Mucosa of gallbladder (tissue), 1 donor: ENCODE data around the gene DIAPH2. TPM values are rescaled to one million over a fixed set of nuclear protein-coding genes. Genes with fewer than 3 reads are reported as not detected.
"Not testable (repeated sequence)": the region's sequence is repeated elsewhere in the genome, so short reads cannot be mapped to it uniquely, and the experiment has no call there.

Experiments
- DNase-seq: peaks from one replicate; pipeline ENCODE4 v3.0.0-alpha.2; 2020; ENCODE audit warnings: low spot score
- total RNA-seq: library from RNA; stranded (reverse); gene quantifications from one replicate; pipeline ENCODE4 v1.2.1, GENCODE V29; 2021
- donor health status: DM: no; HTN: no; CAD: no.

DIAPH2 gene
- total RNA-seq, 1 donor from 2014 or later: 17.6 TPM

GRCh38 chrX:96824166-96824565 lies 139.5 kb downstream of the DIAPH2 start:
- no peak for DNase-seq

- DNase-seq: no peak
Measured at GRCh38 chrX:96833333-96833732, 148.7 kb downstream of the DIAPH2 start.

- DNase-seq: no peak
Measured at GRCh38 chrX:96834137-96834536, 149.5 kb downstream of the DIAPH2 start.

GRCh38 chrX:96835660-96836289 lies 151.1 kb downstream of the DIAPH2 start:
- no peak for DNase-seq

GRCh38 chrX:96837808-96838207 lies 153.2 kb downstream of the DIAPH2 start:
- no peak for DNase-seq

GRCh38 chrX:96838537-96838936 lies 153.9 kb downstream of the DIAPH2 start:
- no peak for DNase-seq

- no peak for DNase-seq
Measured at GRCh38 chrX:96841325-96841724, 156.7 kb downstream of the DIAPH2 start.

- not testable (repeated sequence) for DNase-seq
Measured at GRCh38 chrX:96841866-96842265, 157.2 kb downstream of the DIAPH2 start.

- DNase-seq: no peak
Measured at GRCh38 chrX:96843566-96843965, 158.9 kb downstream of the DIAPH2 start.

GRCh38 chrX:96846841-96847240 lies 162.2 kb downstream of the DIAPH2 start:
- DNase-seq: no peak

GRCh38 chrX:96859422-96859821 lies 174.8 kb downstream of the DIAPH2 start:
- not testable (repeated sequence) for DNase-seq

GRCh38 chrX:96861218-96861617 lies 176.6 kb downstream of the DIAPH2 start:
- DNase-seq: no peak

- DNase-seq: no peak
Measured at GRCh38 chrX:96861661-96862060, 177.0 kb downstream of the DIAPH2 start.

GRCh38 chrX:96883608-96884007 lies 199.0 kb downstream of the DIAPH2 start, which contains the start of gene RPA4:
RPA4 (plus strand) TSS chrX:96883908; CDS start chrX:96884311, 403 bp downstream.
- DNase-seq: no peak

GRCh38 chrX:96884027-96884426 lies 199.4 kb downstream of the DIAPH2 start:
- DNase-seq: no peak

- DNase-seq: no peak
Measured at GRCh38 chrX:96889726-96890125, 205.1 kb downstream of the DIAPH2 start.

- DNase-seq: no peak
Measured at GRCh38 chrX:96906741-96907140, 222.1 kb downstream of the DIAPH2 start.

- DNase-seq: no peak
Measured at GRCh38 chrX:96907516-96908272, 223.1 kb downstream of the DIAPH2 start.

GRCh38 chrX:96909291-96909690 lies 224.6 kb downstream of the DIAPH2 start:
- DNase-seq: no peak

GRCh38 chrX:96918864-96919263 lies 234.2 kb downstream of the DIAPH2 start:
- no peak for DNase-seq

GRCh38 chrX:96919672-96920071 lies 235.0 kb downstream of the DIAPH2 start:
- DNase-seq: no peak

GRCh38 chrX:96924581-96924980 lies 239.9 kb downstream of the DIAPH2 start:
- no peak for DNase-seq

- no peak for DNase-seq
Measured at GRCh38 chrX:96929036-96929435, 244.4 kb downstream of the DIAPH2 start.
